NT2/D1 (cell line): ENCODE measurements around the gene TRIM10.

Experiments
- DNase-seq: peaks from one replicate; pipeline ENCODE4 v3.0.0-alpha.2; 2011; ENCODE audit warnings: low read depth, low spot score
- H3K27me3 ChIP-seq: 2 replicates; pipeline ENCODE4 v1.6.0; 2011; ENCODE audit warnings: mild to moderate bottlenecking; ENCODE audit not compliant: insufficient read length, insufficient read depth
- H3K36me3 ChIP-seq: 2 replicates; pipeline ENCODE4 v1.6.1; 2011; ENCODE audit warnings: mild to moderate bottlenecking, low read length, mixed read lengths; ENCODE audit not compliant: insufficient read depth, insufficient read length
- H3K4me1 ChIP-seq: 2 replicates; pipeline ENCODE4 v1.5.1; 2011; ENCODE audit not compliant: insufficient read depth, insufficient read length
- H3K4me3 ChIP-seq: 2 replicates; pipeline ENCODE4 v1.5.1; 2011; ENCODE audit warnings: low read depth; ENCODE audit not compliant: insufficient read length
- H3K9ac ChIP-seq: 2 replicates; pipeline ENCODE4 v1.6.0; 2011; ENCODE audit warnings: low read depth; ENCODE audit not compliant: insufficient read length
- H3K9me3 ChIP-seq: 2 replicates; pipeline ENCODE4 v1.5.1; 2011; ENCODE audit warnings: mild to moderate bottlenecking, low read length; ENCODE audit not compliant: insufficient read depth
- SUZ12 ChIP-seq: IDR thresholded peaks from 2 replicates; pipeline ENCODE4 v1.6.1; 2011; ENCODE audit not compliant: insufficient read length, insufficient read depth; ENCODE audit errors: extremely low read depth
- YY1 ChIP-seq: IDR thresholded peaks from 2 replicates; pipeline ENCODE4 v1.6.1; 2011; ENCODE audit not compliant: insufficient read length, insufficient read depth
- ZNF274 ChIP-seq: IDR thresholded peaks from 2 replicates; pipeline ENCODE4 v1.6.1; 2011; ENCODE audit warnings: mild to moderate bottlenecking, low read depth, low read length

The TRIM10 gene

GRCh38 chr6:30188541-30188940, 27.5 kb upstream of the TRIM10 start:
- peaks cover 59% of the 10 kb centered on the region for H3K36me3 ChIP-seq
- TF ChIP-seq SUZ12 (no peak), ZNF274 (no peak), YY1 (no peak)

GRCh38 chr6:30185846-30186484, 25.0 kb upstream of the TRIM10 start:
- no peak for TF ChIP-seq YY1
- TF ChIP-seq SUZ12: no peak
- no peak for TF ChIP-seq ZNF274
- Histone ChIP-seq H3K27me3 (no peaks in the 10 kb centered on the region), H3K9ac (no peak overlapping the region), H3K4me1 (no peaks in the 10 kb centered on the region), H3K4me3 (no peak overlapping the region), H3K36me3 (peaks cover 55% of the 10 kb centered on the region), H3K9me3 (no peaks in the 10 kb centered on the region)
- DNase-seq: no peak

More at GRCh38 chr6:30188541-30188940, 27.5 kb upstream of the TRIM10 start:
- Histone ChIP-seq H3K9me3 (no peaks in the 10 kb centered on the region), H3K27me3 (no peaks in the 10 kb centered on the region), H3K4me3 (no peak overlapping the region), H3K9ac (no peak overlapping the region), H3K4me1 (no peaks in the 10 kb centered on the region)
- DNase-seq: no peak

- DNase-seq: no peak
- H3K4me1 ChIP-seq: no peaks in the 10 kb centered on the region
- no peaks in the 10 kb centered on the region for H3K27me3 ChIP-seq
- H3K36me3 ChIP-seq: peaks cover 43% of the 10 kb centered on the region
- no peak overlapping the region for H3K4me3 ChIP-seq
- peaks cover 3% of the 10 kb centered on the region; the same call in 1 of the 2 replicates for H3K9me3 ChIP-seq
- no peak overlapping the region for H3K9ac ChIP-seq
- TF ChIP-seq YY1: no peak
- no peak for TF ChIP-seq SUZ12
- no peak for TF ChIP-seq ZNF274
Observed at GRCh38 chr6:30184417-30185031, 23.5 kb upstream of the TRIM10 start.

DNA sequence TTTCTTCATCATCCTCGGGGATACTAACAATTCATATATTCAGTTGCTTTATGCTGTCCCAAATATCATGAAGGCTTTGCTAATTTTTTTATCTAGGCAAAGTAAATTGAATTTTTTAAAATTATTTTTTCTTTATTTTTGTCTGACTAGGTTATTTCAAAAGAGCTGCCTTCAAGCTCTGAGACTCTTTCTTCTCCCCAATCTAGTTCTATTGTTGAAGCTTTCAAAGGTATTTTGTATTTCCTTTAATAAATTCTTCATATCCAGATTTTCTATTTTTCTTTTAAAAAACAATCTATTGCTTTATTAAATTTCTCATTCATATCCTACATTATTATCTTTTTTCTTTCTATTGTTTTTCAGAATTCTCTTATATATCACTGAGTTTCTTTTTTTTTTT, 19.1 kb upstream of the TRIM10 start:
- Histone ChIP-seq H3K4me1 (no peaks in the 10 kb centered on the region), H3K36me3 (peaks cover 10% of the 10 kb centered on the region), H3K9me3 (peaks cover 4% of the 10 kb centered on the region; the same call in 1 of the 2 replicates), H3K27me3 (no peaks in the 10 kb centered on the region), H3K4me3 (no peak overlapping the region), H3K9ac (no peak overlapping the region)
- DNase-seq: no peak
- TF ChIP-seq SUZ12: no peak
- TF ChIP-seq YY1: no peak
- TF ChIP-seq ZNF274: no peak

DNA sequence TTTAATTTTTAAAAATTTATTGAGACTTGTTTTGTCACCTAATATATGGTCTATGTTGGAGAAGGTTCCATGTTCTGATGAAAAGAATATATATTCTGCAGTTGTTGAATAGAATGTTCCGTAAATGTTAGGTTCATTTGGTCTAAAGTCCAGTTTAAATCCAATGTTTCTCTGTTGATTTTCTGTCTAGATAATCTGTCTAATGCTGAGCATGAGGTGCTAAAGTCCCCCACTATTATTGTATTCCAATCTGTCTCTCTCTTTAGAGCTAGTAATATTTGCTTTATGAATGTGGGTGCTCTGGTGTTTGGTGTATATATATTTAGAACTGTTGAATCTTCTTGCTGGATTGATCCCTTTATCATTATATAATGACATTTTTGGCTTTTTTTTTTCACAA, 17.8 kb upstream of the TRIM10 start:
- no peak for DNase-seq
- H3K4me3 ChIP-seq: no peak overlapping the region
- H3K9ac ChIP-seq: no peak overlapping the region
- no peaks in the 10 kb centered on the region for H3K4me1 ChIP-seq
- H3K9me3 ChIP-seq: peaks cover 4% of the 10 kb centered on the region; the same call in 1 of the 2 replicates
- no peaks in the 10 kb centered on the region for H3K27me3 ChIP-seq
- no peaks in the 10 kb centered on the region for H3K36me3 ChIP-seq
- TF ChIP-seq SUZ12 (no peak), ZNF274 (no peak), YY1 (no peak)

GRCh38 chr6:30175765-30176164, 14.8 kb upstream of the TRIM10 start:
- Histone ChIP-seq H3K9me3 (peaks cover 4% of the 10 kb centered on the region; the same call in 1 of the 2 replicates), H3K9ac (no peak overlapping the region), H3K4me3 (no peak overlapping the region), H3K36me3 (no peaks in the 10 kb centered on the region), H3K27me3 (no peaks in the 10 kb centered on the region), H3K4me1 (no peaks in the 10 kb centered on the region)
- TF ChIP-seq SUZ12 (no peak), ZNF274 (no peak), YY1 (no peak)
- DNase-seq: no peak

- H3K9ac ChIP-seq: no peak overlapping the region
- no peak for TF ChIP-seq ZNF274
- TF ChIP-seq SUZ12: no peak
- no peak for TF ChIP-seq YY1
- no peak overlapping the region for H3K4me3 ChIP-seq
- DNase-seq: no peak
- H3K4me1 ChIP-seq: no peaks in the 10 kb centered on the region
- no peaks in the 10 kb centered on the region for H3K36me3 ChIP-seq
- no peaks in the 10 kb centered on the region for H3K9me3 ChIP-seq
- no peaks in the 10 kb centered on the region for H3K27me3 ChIP-seq
Observed at GRCh38 chr6:30172681-30173080, 11.7 kb upstream of the TRIM10 start.
